ENCODE results near the gene PSPC1.
"Not testable (repeated sequence)": the region's sequence is repeated elsewhere in the genome, so short reads cannot be mapped to it uniquely, and the experiment has no call there.

DNA sequence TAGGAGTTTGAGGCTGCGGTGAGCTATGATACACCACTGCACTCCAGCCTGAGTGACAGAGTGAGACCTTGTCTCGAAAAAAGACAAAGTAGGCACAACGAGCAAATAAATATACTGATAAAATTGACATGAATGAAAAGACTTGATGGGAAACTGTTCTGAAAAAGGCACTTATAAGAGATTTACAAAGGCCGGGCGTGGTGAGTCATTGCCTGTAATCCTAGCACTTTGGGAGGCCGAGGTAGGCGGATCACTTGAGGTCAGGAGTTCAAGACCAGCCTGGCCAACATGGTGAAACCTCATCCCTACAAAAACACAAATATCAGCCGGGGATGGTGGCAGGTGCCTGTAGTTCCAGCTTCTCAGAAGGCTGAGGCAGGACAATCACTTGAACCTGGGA is 91.3 kb downstream of the PSPC1 start:
- TF ChIP-seq POLR2A (IDR thresholded peaks at IDR 0.05; ENCODE audit: low read length); CEBPB (IDR thresholded peaks at IDR 0.05); KDM1A (IDR thresholded peaks at IDR 0.05; ENCODE audit: low read depth); CHD4 (IDR thresholded peaks at IDR 0.05; ENCODE audit: borderline replicate concordance); TP53 (CRISPR knock-in tag; IDR thresholded peaks at IDR 0.05): not testable (repeated sequence)
- TF ChIP-seq, protein P1, sequence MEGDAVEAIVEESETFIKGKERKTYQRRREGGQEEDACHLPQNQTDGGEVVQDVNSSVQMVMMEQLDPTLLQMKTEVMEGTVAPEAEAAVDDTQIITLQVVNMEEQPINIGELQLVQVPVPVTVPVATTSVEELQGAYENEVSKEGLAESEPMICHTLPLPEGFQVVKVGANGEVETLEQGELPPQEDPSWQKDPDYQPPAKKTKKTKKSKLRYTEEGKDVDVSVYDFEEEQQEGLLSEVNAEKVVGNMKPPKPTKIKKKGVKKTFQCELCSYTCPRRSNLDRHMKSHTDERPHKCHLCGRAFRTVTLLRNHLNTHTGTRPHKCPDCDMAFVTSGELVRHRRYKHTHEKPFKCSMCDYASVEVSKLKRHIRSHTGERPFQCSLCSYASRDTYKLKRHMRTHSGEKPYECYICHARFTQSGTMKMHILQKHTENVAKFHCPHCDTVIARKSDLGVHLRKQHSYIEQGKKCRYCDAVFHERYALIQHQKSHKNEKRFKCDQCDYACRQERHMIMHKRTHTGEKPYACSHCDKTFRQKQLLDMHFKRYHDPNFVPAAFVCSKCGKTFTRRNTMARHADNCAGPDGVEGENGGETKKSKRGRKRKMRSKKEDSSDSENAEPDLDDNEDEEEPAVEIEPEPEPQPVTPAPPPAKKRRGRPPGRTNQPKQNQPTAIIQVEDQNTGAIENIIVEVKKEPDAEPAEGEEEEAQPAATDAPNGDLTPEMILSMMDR (IDR thresholded peaks at IDR 0.05), result not testable (repeated sequence)
- TF ChIP-seq, protein P2, sequence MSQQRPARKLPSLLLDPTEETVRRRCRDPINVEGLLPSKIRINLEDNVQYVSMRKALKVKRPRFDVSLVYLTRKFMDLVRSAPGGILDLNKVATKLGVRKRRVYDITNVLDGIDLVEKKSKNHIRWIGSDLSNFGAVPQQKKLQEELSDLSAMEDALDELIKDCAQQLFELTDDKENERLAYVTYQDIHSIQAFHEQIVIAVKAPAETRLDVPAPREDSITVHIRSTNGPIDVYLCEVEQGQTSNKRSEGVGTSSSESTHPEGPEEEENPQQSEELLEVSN (IDR thresholded peaks at IDR 0.05; ENCODE audit: borderline replicate concordance, low read depth), result not testable (repeated sequence)
